Ishikawa (cell line): ENCODE data around the gene RIGI.

Experiments used
- EP300 ChIP-seq: IDR thresholded peaks from 2 replicates; pipeline ENCODE4 v1.6.1; 2012; ENCODE audit warnings: borderline replicate concordance
- RAD21 ChIP-seq: IDR thresholded peaks from 2 replicates; pipeline ENCODE4 v1.6.1; 2012; ENCODE audit warnings: low read depth
- TAF1 ChIP-seq: IDR thresholded peaks from 2 replicates; pipeline ENCODE4 v1.6.1; 2012; ENCODE audit warnings: low read depth, mild to moderate bottlenecking
- USF1 ChIP-seq: IDR thresholded peaks from 2 replicates; pipeline ENCODE4 v1.6.1; 2012
- YY1 ChIP-seq: IDR thresholded peaks from 2 replicates; pipeline ENCODE4 v1.6.1; 2012; ENCODE audit warnings: low read depth
- TF ChIP-seq, protein P1 (sequence below): IDR thresholded peaks from 2 replicates; pipeline ENCODE4 v1.6.1; 2012; ENCODE audit warnings: low read depth, mild to moderate bottlenecking

DNA sequence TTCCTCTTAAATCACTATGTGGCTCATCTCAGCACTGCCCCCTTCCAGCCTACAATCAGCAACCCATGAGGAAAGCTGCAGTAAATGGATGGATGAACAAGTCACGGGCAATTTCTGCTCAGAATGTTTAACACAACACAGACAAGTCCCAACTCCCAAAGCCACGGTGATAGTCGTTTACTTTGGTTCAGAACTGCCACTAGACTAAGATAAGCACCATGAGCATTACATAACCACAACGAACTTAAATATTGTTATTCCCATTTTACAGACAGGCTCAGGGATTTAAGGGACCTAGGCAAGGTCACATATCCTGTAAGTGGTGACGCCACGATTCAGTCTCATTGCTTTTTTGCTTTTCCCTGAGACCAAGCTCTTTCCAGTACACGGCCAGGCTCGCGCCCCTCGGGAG, 24.2 kb upstream of the RIGI start:
- TF ChIP-seq EP300 (no peak), RAD21 (no peak), YY1 (no peak), USF1 (no peak), TAF1 (no peak)
- TF ChIP-seq, protein P1, sequence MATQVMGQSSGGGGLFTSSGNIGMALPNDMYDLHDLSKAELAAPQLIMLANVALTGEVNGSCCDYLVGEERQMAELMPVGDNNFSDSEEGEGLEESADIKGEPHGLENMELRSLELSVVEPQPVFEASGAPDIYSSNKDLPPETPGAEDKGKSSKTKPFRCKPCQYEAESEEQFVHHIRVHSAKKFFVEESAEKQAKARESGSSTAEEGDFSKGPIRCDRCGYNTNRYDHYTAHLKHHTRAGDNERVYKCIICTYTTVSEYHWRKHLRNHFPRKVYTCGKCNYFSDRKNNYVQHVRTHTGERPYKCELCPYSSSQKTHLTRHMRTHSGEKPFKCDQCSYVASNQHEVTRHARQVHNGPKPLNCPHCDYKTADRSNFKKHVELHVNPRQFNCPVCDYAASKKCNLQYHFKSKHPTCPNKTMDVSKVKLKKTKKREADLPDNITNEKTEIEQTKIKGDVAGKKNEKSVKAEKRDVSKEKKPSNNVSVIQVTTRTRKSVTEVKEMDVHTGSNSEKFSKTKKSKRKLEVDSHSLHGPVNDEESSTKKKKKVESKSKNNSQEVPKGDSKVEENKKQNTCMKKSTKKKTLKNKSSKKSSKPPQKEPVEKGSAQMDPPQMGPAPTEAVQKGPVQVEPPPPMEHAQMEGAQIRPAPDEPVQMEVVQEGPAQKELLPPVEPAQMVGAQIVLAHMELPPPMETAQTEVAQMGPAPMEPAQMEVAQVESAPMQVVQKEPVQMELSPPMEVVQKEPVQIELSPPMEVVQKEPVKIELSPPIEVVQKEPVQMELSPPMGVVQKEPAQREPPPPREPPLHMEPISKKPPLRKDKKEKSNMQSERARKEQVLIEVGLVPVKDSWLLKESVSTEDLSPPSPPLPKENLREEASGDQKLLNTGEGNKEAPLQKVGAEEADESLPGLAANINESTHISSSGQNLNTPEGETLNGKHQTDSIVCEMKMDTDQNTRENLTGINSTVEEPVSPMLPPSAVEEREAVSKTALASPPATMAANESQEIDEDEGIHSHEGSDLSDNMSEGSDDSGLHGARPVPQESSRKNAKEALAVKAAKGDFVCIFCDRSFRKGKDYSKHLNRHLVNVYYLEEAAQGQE = no peak
